Measurements from ENCODE around the gene ELAPOR2. TPM values are rescaled to one million over a fixed set of nuclear protein-coding genes. Genes with fewer than 3 reads are reported as not detected.

Gene ELAPOR2
- total RNA-seq, 3 donors from 2014 or later (not counting 1 experiment from before 2014, with no cell fraction given): 4.2 to 8.6 (median 6.2) TPM

GRCh38 chr7:87038993-87039690 lies 20.3 kb downstream of the ELAPOR2 start:
- H3K27me3 Mint-ChIP-seq (ENCODE audit: low read depth in 2 of 2): no peaks in the 10 kb centered on the region
- 82% methylated on average over 4 of the region's 5 CpGs for WGBS (ENCODE audit: insufficient coverage)
- no peaks in the 10 kb centered on the region for H3K36me3 ChIP-seq (ENCODE audit: control insufficient read depth, insufficient read depth, low read length)
- peaks cover 0 to 4% of the 10 kb centered on the region in 2 donors for H3K9me3 Mint-ChIP-seq
- peak overlapping the region; percentile 7 for H3K4me3 Mint-ChIP-seq
- intact Hi-C loops (cut with micrococcal nuclease): no loop called here
- no peak for DNase-seq
- peaks cover 0 to 9% of the 10 kb centered on the region in 2 donors for H3K4me1 Mint-ChIP-seq
- TF ChIP-seq, protein P1, sequence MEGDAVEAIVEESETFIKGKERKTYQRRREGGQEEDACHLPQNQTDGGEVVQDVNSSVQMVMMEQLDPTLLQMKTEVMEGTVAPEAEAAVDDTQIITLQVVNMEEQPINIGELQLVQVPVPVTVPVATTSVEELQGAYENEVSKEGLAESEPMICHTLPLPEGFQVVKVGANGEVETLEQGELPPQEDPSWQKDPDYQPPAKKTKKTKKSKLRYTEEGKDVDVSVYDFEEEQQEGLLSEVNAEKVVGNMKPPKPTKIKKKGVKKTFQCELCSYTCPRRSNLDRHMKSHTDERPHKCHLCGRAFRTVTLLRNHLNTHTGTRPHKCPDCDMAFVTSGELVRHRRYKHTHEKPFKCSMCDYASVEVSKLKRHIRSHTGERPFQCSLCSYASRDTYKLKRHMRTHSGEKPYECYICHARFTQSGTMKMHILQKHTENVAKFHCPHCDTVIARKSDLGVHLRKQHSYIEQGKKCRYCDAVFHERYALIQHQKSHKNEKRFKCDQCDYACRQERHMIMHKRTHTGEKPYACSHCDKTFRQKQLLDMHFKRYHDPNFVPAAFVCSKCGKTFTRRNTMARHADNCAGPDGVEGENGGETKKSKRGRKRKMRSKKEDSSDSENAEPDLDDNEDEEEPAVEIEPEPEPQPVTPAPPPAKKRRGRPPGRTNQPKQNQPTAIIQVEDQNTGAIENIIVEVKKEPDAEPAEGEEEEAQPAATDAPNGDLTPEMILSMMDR (IDR thresholded peaks at IDR 0.05): no peak
- H3K4me3 ChIP-seq (ENCODE audit: low read length): peak overlapping the region; percentile 17
- no peaks in the 10 kb centered on the region for H3K9me3 ChIP-seq (ENCODE audit: control insufficient read depth, insufficient read depth, low read length)
- H3K27ac ChIP-seq (ENCODE audit: low read length): no peak overlapping the region
- no peaks in the 10 kb centered on the region for H3K36me3 Mint-ChIP-seq
- H3K4me1 ChIP-seq (ENCODE audit: control insufficient read depth, insufficient read depth, low read length): no peaks in the 10 kb centered on the region
- H3K27me3 ChIP-seq (ENCODE audit: control insufficient read depth, insufficient read depth, low read length): no peaks in the 10 kb centered on the region
- no peak for ATAC-seq
- H3K27ac Mint-ChIP-seq: peak overlapping the region; percentile 61 to 83

- Mint-ChIP-seq H3K4me1 (peaks cover 0 to 9% of the 10 kb centered on the region in 2 donors), H3K36me3 (no peaks in the 10 kb centered on the region), H3K27me3 (ENCODE audit: low read depth in 2 of 2) (no peaks in the 10 kb centered on the region), H3K4me3 (no peak overlapping the region), H3K9me3 (no peaks in the 10 kb centered on the region), H3K27ac (no peak overlapping the region)
- TF ChIP-seq, protein P1 (IDR thresholded peaks at IDR 0.05): no peak
- no peaks in the 10 kb centered on the region for H3K4me1 ChIP-seq (ENCODE audit: control insufficient read depth, insufficient read depth, low read length)
- 93% methylated on average over 2 of the region's 2 CpGs for WGBS (ENCODE audit: insufficient coverage)
- no peak overlapping the region for H3K27ac ChIP-seq (ENCODE audit: low read length)
- intact Hi-C loops (cut with micrococcal nuclease): no loop called here
- no peaks in the 10 kb centered on the region for H3K9me3 ChIP-seq (ENCODE audit: control insufficient read depth, insufficient read depth, low read length)
- H3K4me3 ChIP-seq (ENCODE audit: low read length): no peak overlapping the region
- H3K36me3 ChIP-seq (ENCODE audit: control insufficient read depth, insufficient read depth, low read length): no peaks in the 10 kb centered on the region
- H3K27me3 ChIP-seq (ENCODE audit: control insufficient read depth, insufficient read depth, low read length): no peaks in the 10 kb centered on the region
- DNase-seq (no peak), ATAC-seq (no peak)
Observed at GRCh38 chr7:87036985-87037384, 22.5 kb downstream of the ELAPOR2 start.

- Mint-ChIP-seq H3K4me3 (no peak overlapping the region), H3K36me3 (no peaks in the 10 kb centered on the region), H3K4me1 (peaks cover 0 to 4% of the 10 kb centered on the region in 2 donors), H3K27ac (no peak overlapping the region), H3K27me3 (ENCODE audit: low read depth in 2 of 2) (no peaks in the 10 kb centered on the region), H3K9me3 (no peaks in the 10 kb centered on the region)
- Histone ChIP-seq H3K4me3 (ENCODE audit: low read length) (no peak overlapping the region), H3K4me1 (ENCODE audit: control insufficient read depth, insufficient read depth, low read length) (no peaks in the 10 kb centered on the region), H3K27me3 (ENCODE audit: control insufficient read depth, insufficient read depth, low read length) (no peaks in the 10 kb centered on the region), H3K27ac (ENCODE audit: low read length) (no peak overlapping the region), H3K9me3 (ENCODE audit: control insufficient read depth, insufficient read depth, low read length) (no peaks in the 10 kb centered on the region), H3K36me3 (ENCODE audit: control insufficient read depth, insufficient read depth, low read length) (no peaks in the 10 kb centered on the region)
- intact Hi-C loops (cut with micrococcal nuclease): no loop called here
- DNase-seq: no peak
- ATAC-seq: no peak
- 75% methylated on average over 3 of the region's 4 CpGs for WGBS (ENCODE audit: insufficient coverage)
- TF ChIP-seq, protein P1 (IDR thresholded peaks at IDR 0.05): no peak
Observed at GRCh38 chr7:87032604-87033339, 26.7 kb downstream of the ELAPOR2 start.

Measured in natural killer cell (primary cell).